NCI-H2196 (cell line): ENCODE measurements around the gene ZNF717.
"Not testable (repeated sequence)": the region's sequence is repeated elsewhere in the genome, so short reads cannot be mapped to it uniquely, and the experiment has no call there.

Experiments
- DNase-seq: peaks from one replicate; lab custom pipeline; 2025; ENCODE audit not compliant: unreplicated experiment; lab: John Stamatoyannopoulos, UW

Gene ZNF717

DNA sequence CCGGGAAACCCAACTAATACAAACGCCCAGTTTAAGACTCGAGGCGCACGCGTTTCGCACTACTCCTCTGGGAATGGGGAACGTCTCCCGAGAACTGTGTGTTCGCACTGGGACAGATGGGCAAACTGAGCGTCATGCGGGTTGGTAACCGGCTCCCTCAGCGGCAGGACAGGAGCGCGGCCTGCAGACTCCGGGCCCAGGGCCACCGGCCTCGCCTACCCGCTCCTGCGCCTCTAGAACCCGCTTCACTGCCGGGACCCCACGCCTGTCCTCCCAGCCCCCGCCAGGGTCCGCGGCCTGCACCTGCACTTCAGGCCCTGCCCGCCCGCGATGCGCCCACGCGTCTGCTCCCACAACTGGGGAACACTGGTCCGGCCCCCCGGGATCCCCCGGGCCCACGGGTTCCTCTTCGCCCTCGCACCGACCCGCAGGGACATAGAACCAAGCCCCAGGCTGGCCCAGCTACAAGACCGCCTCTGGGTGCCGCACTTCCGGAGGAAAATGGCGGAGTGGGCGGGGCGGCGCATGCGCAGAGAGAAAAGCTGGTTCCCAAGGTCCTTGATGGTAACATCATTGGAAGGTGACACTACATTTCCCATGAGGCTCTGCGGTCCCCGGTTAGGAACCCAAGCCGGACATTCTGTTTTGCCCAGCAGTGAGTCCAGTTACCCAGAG, at the start of gene ZNF717:
TSS of gene ZNF717 (minus strand) at position 469 of the 675 bp plus-strand sequence. CDS start 2,187 bp downstream, outside the sequence.
- not testable (repeated sequence) for DNase-seq

DNA sequence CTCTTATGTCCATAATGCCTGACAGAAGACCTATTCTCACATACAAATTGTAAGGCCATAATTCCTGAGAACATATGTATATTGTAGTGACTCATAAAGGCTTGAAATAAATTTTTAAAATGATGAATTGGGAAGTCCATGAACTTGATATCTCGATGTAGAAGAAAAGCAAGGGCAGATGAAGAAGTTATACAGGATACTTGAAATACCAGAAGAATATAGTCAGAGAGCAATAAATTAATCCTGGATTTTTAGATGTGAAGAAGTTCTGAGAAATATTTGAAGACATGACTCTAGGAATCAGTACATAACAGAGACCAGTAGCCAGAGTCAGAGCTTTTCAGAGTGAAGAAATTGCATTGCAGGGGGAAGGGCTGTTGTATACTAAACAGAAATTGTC, 45.7 kb upstream of the ZNF717 start:
- not testable (repeated sequence) for DNase-seq

DNA sequence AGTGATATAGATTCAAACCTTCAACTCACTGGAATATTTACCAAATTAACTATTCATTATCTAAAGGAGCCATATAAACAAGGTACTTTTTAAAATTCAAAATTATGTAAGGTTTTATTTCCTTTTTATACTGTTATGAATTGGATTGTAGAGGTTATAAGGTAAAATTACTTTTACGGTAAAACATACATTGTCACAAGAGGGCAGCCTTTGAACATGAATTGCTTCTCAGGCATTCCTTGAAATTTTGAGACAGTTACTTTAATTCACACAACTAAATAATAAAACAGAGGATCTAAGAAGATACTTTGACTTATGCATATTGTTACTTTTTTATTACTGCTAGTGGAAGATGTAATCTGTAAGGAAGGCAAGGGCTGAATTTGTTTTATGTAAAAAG, 32.7 kb upstream of the ZNF717 start:
- DNase-seq, result not testable (repeated sequence)

DNA sequence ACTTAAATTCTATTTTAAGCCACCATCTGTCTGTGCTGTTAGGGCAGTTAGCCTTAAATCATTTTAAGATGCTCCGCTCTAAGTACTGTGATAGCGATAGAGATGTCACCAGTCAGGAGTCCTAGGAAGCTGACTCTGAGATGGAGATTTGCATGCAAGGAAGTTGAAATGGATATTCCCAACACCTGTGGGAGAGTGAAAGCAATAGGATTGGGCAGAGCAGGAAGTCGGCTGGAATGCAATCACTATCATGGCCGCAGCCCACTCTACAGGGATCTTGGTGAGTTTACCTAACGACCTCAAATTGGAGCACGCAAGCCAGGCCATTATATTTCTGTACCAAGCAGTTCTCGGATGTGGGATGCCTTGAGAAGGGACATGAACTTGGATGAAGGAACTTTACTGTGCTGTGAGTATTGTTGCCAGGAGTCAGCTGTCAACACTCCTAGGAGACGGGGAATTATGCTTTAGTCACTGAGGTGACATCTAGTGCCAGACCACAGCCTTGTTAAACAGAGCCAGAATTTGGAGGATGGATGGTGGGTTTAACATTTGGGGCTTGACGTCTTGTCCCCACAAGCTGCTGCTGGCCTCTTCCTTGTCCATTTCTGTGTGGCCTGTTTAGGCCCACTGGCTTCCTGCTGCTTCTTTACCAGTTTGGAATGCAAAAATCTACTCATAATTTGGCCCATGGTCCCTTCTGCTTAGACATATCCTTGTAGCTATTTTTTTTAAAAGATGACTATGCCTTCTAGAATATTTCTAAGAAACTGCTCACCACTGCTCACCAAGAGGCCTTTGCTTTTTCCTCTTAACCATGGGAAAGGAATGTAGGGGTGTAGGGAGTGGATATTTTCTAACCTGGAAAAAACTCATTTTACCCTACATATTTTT, 31.2 kb upstream of the ZNF717 start:
- DNase-seq, result not testable (repeated sequence)

- DNase-seq, result no peak
Measured at GRCh38 chr3:75814797-75815196, 29.4 kb upstream of the ZNF717 start.

- no peak for DNase-seq
Measured at GRCh38 chr3:75782506-75782905, 2.8 kb downstream of the ZNF717 start.

- no peak for DNase-seq
Measured at GRCh38 chr3:75781079-75781745, 4.1 kb downstream of the ZNF717 start.

GRCh38 chr3:75777742-75778141, 7.6 kb downstream of the ZNF717 start:
- not testable (repeated sequence) for DNase-seq

DNA sequence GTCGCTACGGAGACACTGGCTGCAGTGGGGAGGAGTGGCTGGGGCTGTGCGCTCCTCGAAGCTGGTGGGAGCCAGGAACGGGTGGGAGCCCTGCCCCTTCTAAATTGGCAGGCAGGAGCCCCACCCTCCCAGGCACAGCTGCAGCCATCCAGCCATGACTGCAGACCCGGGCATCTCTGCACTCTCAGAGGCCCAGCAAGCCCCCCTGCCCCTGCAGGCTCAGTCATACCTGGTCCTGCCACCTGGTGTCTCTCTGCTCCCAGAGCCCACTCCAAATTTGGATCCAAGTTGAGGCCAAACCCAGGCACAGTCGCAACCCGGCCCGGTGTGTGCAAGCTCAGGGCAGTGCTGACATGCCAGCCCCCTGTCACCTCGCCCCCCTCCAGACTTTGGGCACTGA, 13.7 kb downstream of the ZNF717 start:
- DNase-seq, result not testable (repeated sequence)

GRCh38 chr3:75768303-75769017, 16.9 kb downstream of the ZNF717 start:
- DNase-seq, result no peak

- DNase-seq, result no peak
Measured at GRCh38 chr3:75737831-75738493, 47.4 kb downstream of the ZNF717 start.

GRCh38 chr3:75727985-75728384, 57.4 kb downstream of the ZNF717 start:
- DNase-seq, result no peak

DNA sequence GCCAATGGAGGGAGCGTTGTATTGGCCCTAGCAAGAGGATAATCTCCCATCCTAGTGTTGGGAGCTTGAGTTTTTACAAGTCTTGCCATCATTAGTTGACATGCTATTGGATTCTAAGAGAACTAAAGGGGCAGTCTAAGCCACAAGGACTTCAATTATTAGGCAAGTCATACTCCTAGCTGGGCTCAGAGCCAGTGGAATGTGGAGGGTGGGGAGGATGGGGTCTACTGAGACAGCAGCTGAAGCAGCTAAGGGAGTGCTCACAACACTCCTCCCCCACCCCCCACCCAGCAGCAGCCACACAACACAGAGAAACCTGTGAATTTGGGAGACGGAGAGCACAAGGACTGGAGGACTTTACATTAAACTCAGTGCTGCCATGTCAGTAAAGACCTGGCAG, 93.3 kb downstream of the ZNF717 start:
- DNase-seq, result no peak

DNA sequence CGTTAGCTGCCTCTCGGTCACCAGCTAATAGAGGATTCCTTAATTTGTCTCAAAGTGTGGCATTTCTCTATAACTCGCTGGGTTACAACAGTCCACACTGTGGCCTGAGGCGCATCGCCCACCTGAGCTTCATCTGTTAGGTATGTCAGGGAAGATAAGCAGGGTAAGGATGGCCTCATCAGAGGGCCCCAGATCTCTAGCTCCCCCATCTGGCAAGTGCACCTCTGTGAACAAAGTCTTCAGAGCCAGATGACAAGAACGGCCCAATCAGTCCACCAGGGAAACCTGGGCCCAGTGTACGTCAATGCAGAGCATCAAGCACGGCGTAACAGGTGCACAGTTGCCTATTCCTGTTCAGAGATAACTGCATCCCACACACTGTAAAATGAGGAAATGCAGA, 98.0 kb downstream of the ZNF717 start:
- DNase-seq, result no peak
